Measurements from ENCODE around the gene TMEM119.
A peak's percentile ranks its signal among the peaks of the same experiment; 100 is the strongest.

TMEM119 gene

GRCh38 chr12:108638141-108638827 is 40.4 kb upstream of the TMEM119 start:
- no peak for DNase-seq (ENCODE audit: low spot score)
- TF ChIP-seq CTCF (IDR thresholded peaks at IDR 0.05; ENCODE audit: borderline replicate concordance, control extremely low read depth, extremely low read depth, insufficient read depth, missing control alignments): no peak
- in situ Hi-C loops (cut with MboI; ENCODE audit: low sequenced_read_pairs, unreplicated experiment): no loop called here

GRCh38 chr12:108637222-108637971 is 39.5 kb upstream of the TMEM119 start:
- in situ Hi-C loops (cut with MboI; ENCODE audit: low sequenced_read_pairs, unreplicated experiment): no loop called here
- TF ChIP-seq CTCF (IDR thresholded peaks at IDR 0.05; ENCODE audit: borderline replicate concordance, control extremely low read depth, extremely low read depth, insufficient read depth, missing control alignments): no peak
- no peak for DNase-seq (ENCODE audit: low spot score)

- no peak for TF ChIP-seq CTCF (IDR thresholded peaks at IDR 0.05; ENCODE audit: borderline replicate concordance, control extremely low read depth, extremely low read depth, insufficient read depth, missing control alignments)
- no peak for DNase-seq (ENCODE audit: low spot score)
- in situ Hi-C loops (cut with MboI; ENCODE audit: low sequenced_read_pairs, unreplicated experiment): no loop called here
These were observed 38.3 kb upstream of the TMEM119 start for GRCh38 chr12:108635997-108636808.

- no peak for TF ChIP-seq CTCF (IDR thresholded peaks at IDR 0.05; ENCODE audit: borderline replicate concordance, control extremely low read depth, extremely low read depth, insufficient read depth, missing control alignments)
- DNase-seq (ENCODE audit: low spot score): peak; percentile 75
- in situ Hi-C loops (cut with MboI; ENCODE audit: low sequenced_read_pairs, unreplicated experiment): no loop called here
These were observed 37.5 kb upstream of the TMEM119 start for GRCh38 chr12:108635201-108635996.

- no peak for TF ChIP-seq CTCF (IDR thresholded peaks at IDR 0.05; ENCODE audit: borderline replicate concordance, control extremely low read depth, extremely low read depth, insufficient read depth, missing control alignments)
- DNase-seq (ENCODE audit: low spot score): no peak
- in situ Hi-C loops (cut with MboI; ENCODE audit: low sequenced_read_pairs, unreplicated experiment): no loop called here
These were observed 36.5 kb upstream of the TMEM119 start for GRCh38 chr12:108634341-108634751.
